ENCODE results near the gene RPS15.

DNA sequence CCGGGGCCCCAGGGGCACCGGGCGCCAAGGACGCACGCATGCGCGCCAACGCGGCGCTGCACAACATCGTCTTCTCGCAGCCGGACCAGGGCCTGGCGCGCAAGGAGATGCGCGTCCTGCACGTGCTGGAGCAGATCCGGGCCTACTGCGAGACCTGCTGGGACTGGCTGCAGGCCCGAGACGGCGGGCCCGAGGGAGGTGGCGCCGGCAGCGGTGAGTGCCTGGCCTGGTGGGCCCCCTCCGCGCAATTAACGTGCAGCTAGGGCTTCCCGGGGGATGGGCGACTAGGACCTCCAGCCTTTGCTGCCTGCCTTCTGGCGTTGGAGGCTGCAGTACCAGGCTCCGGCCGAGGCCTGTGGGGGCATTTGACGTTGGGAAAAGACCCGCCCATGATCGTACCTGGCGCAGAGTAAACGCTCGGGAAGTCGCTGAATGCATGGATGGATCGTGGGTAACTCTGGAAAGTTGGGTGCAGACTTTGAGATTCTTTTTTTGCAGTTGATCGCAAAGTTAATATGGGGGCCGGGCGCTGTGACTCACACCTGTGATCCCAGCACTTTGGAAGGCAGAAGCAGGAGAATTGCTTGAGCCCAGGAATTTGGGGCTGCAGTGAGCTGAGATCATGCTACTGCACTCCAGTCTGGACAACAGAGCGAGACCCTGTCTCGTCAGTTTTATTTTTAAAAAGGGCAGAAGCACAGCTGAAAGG is 19.0 kb downstream of the RPS15 start:
- TF ChIP-seq CTCF (IDR thresholded peaks at IDR 0.05) (peak in 1 of 4 experiments; percentile 11), EP300 (IDR thresholded peaks at IDR 0.05) (no peak), POLR2A (IDR thresholded peaks at IDR 0.05) (no peak), POLR2AphosphoS5 (IDR thresholded peaks at IDR 0.05) (no peak)
